Skeletal muscle satellite cell (primary cell): ENCODE results near the gene CBX4.

Source experiments
- H3K27me3 ChIP-seq: 2 replicates; pipeline ENCODE4 v1.7.0; 2013; ENCODE audit warnings: low read length; ENCODE audit not compliant: control insufficient read depth, insufficient read depth
- H3K36me3 ChIP-seq: 2 replicates; pipeline ENCODE4 v1.7.0; 2013; ENCODE audit warnings: mild to moderate bottlenecking, control low read depth, low read length; ENCODE audit not compliant: insufficient read depth
- H3K4me1 ChIP-seq: 2 replicates; pipeline ENCODE4 v1.7.0; 2013; ENCODE audit warnings: low read length; ENCODE audit not compliant: control insufficient read depth, insufficient read depth
- H3K4me2 ChIP-seq: 2 replicates; pipeline ENCODE4 v1.7.0; 2013; ENCODE audit warnings: mild to moderate bottlenecking, low read length
- H3K4me3 ChIP-seq: 2 replicates; pipeline ENCODE4 v1.7.0; 2013; ENCODE audit warnings: low read length
- H3K9ac ChIP-seq: 2 replicates; pipeline ENCODE4 v1.7.0; 2013; ENCODE audit warnings: mild to moderate bottlenecking, low read depth, low read length, moderate library complexity
- H3K9me3 ChIP-seq: replicated peaks from 2 replicates; pipeline ENCODE4 v1.7.0; 2013; ENCODE audit warnings: mild to moderate bottlenecking, control low read depth, low read length

The CBX4 gene

GRCh38 chr17:79821331-79822095 is 17.7 kb downstream of the CBX4 start:
- Histone ChIP-seq H3K4me3 (no peak overlapping the region), H3K9me3 (no peaks in the 10 kb centered on the region), H3K9ac (no peak overlapping the region), H3K27me3 (peaks cover 50% of the 10 kb centered on the region), H3K36me3 (no peaks in the 10 kb centered on the region), H3K4me2 (no peak overlapping the region), H3K4me1 (no peaks in the 10 kb centered on the region)

GRCh38 chr17:79820959-79821330 is 18.3 kb downstream of the CBX4 start:
- Histone ChIP-seq H3K4me2 (no peak overlapping the region), H3K36me3 (no peaks in the 10 kb centered on the region), H3K4me1 (no peaks in the 10 kb centered on the region), H3K9ac (no peak overlapping the region), H3K27me3 (peaks cover 50% of the 10 kb centered on the region), H3K4me3 (no peak overlapping the region), H3K9me3 (no peaks in the 10 kb centered on the region)

GRCh38 chr17:79819534-79820276 is 19.5 kb downstream of the CBX4 start:
- Histone ChIP-seq H3K4me3 (no peak overlapping the region), H3K27me3 (peaks cover 52% of the 10 kb centered on the region), H3K4me2 (no peak overlapping the region), H3K9me3 (no peaks in the 10 kb centered on the region), H3K36me3 (no peaks in the 10 kb centered on the region), H3K4me1 (peaks cover 5% of the 10 kb centered on the region), H3K9ac (no peak overlapping the region)

GRCh38 chr17:79819085-79819484 is 20.2 kb downstream of the CBX4 start:
- Histone ChIP-seq H3K36me3 (no peaks in the 10 kb centered on the region), H3K4me3 (no peak overlapping the region), H3K9me3 (no peaks in the 10 kb centered on the region), H3K4me2 (no peak overlapping the region), H3K4me1 (peaks cover 6% of the 10 kb centered on the region), H3K27me3 (peaks cover 57% of the 10 kb centered on the region), H3K9ac (no peak overlapping the region)

- Histone ChIP-seq H3K27me3 (peaks cover 58% of the 10 kb centered on the region), H3K36me3 (no peaks in the 10 kb centered on the region), H3K9me3 (no peaks in the 10 kb centered on the region), H3K9ac (no peak overlapping the region), H3K4me3 (no peak overlapping the region), H3K4me2 (no peak overlapping the region), H3K4me1 (peaks cover 6% of the 10 kb centered on the region)
These were observed 21.0 kb downstream of the CBX4 start for GRCh38 chr17:79818026-79818758.

GRCh38 chr17:79815836-79816461 is 23.3 kb downstream of the CBX4 start:
- no peak overlapping the region for H3K4me2 ChIP-seq
- no peak overlapping the region for H3K4me3 ChIP-seq
- no peaks in the 10 kb centered on the region for H3K9me3 ChIP-seq
- peaks cover 78% of the 10 kb centered on the region for H3K27me3 ChIP-seq
- peaks cover 23% of the 10 kb centered on the region for H3K4me1 ChIP-seq
- H3K36me3 ChIP-seq, result no peaks in the 10 kb centered on the region
- no peak overlapping the region for H3K9ac ChIP-seq

GRCh38 chr17:79814974-79815835 is 24.0 kb downstream of the CBX4 start:
- H3K9me3 ChIP-seq, result no peaks in the 10 kb centered on the region
- peak overlapping the region; percentile 23 for H3K9ac ChIP-seq
- peaks cover 81% of the 10 kb centered on the region for H3K27me3 ChIP-seq
- peak overlapping the region; percentile 80 for H3K4me2 ChIP-seq
- peaks cover 27% of the 10 kb centered on the region for H3K4me1 ChIP-seq
- H3K36me3 ChIP-seq, result no peaks in the 10 kb centered on the region
- H3K4me3 ChIP-seq, result peak overlapping the region; percentile 60

- H3K27me3 ChIP-seq, result peaks cover 75% of the 10 kb centered on the region
- H3K4me2 ChIP-seq, result peak overlapping the region; percentile 81
- H3K9me3 ChIP-seq, result no peaks in the 10 kb centered on the region
- H3K4me1 ChIP-seq, result peaks cover 27% of the 10 kb centered on the region
- H3K36me3 ChIP-seq, result no peaks in the 10 kb centered on the region
- no peak overlapping the region for H3K9ac ChIP-seq
- peak overlapping the region; percentile 60 for H3K4me3 ChIP-seq
These were observed 24.9 kb downstream of the CBX4 start for GRCh38 chr17:79814127-79814973.

GRCh38 chr17:79813297-79814126 is 25.7 kb downstream of the CBX4 start:
- Histone ChIP-seq H3K9ac (peak overlapping the region; percentile 55), H3K4me2 (peak overlapping the region; percentile 81), H3K4me3 (peak overlapping the region; percentile 56), H3K36me3 (no peaks in the 10 kb centered on the region), H3K9me3 (no peaks in the 10 kb centered on the region), H3K27me3 (peaks cover 75% of the 10 kb centered on the region), H3K4me1 (peaks cover 27% of the 10 kb centered on the region)
